H9 (cell line): Measurements from ENCODE around the gene PDGFB. TPM values are rescaled to one million over a fixed set of nuclear protein-coding genes. Genes with fewer than 3 reads are reported as not detected.
A peak's percentile ranks its signal among the peaks of the same experiment; 100 is the strongest.

Experiments
- DNase-seq: peaks from one replicate; pipeline ENCODE4 v3.0.0-alpha.2; 2017
- H2AFZ ChIP-seq: one replicate; pipeline ENCODE4 v1.6.1; 2013; ENCODE audit warnings: mild to moderate bottlenecking, low read length, control low read depth, moderate library complexity
- H2AK5ac ChIP-seq: 2 replicates; pipeline ENCODE4 v1.6.1; 2013; ENCODE audit warnings: low read length, control low read depth, mixed read lengths; ENCODE audit not compliant: insufficient read length
- H2BK120ac ChIP-seq: one replicate; pipeline ENCODE4 v1.6.1; 2013; ENCODE audit warnings: low read depth, mild to moderate bottlenecking, low read length, control low read depth, inconsistent platforms; ENCODE audit not compliant: poor library complexity, severe bottlenecking
- H2BK12ac ChIP-seq: 2 replicates; pipeline ENCODE4 v1.6.1; 2013; ENCODE audit warnings: low read length, control low read depth, mixed read lengths, low read depth; ENCODE audit not compliant: insufficient read length
- H2BK15ac ChIP-seq: 2 replicates; pipeline ENCODE4 v1.6.1; 2013; ENCODE audit warnings: low read depth, low read length, control low read depth
- H2BK20ac ChIP-seq: one replicate; pipeline ENCODE4 v1.6.1; 2013; ENCODE audit warnings: low read depth, mild to moderate bottlenecking, low read length, control low read depth, inconsistent platforms; ENCODE audit not compliant: poor library complexity, severe bottlenecking
- H2BK5ac ChIP-seq: 2 replicates; pipeline ENCODE4 v1.6.1; 2013; ENCODE audit warnings: low read length, control low read depth, mixed read lengths; ENCODE audit not compliant: insufficient read length
- H3K14ac ChIP-seq: 2 replicates; pipeline ENCODE4 v1.6.1; 2013; ENCODE audit warnings: low read length, control low read depth; ENCODE audit not compliant: insufficient read depth
- H3K18ac ChIP-seq: 2 replicates; pipeline ENCODE4 v1.6.1; 2013; ENCODE audit warnings: low read depth, mild to moderate bottlenecking, mixed read lengths, low read length, control low read depth; ENCODE audit not compliant: insufficient read length
- H3K23ac ChIP-seq: 2 replicates; pipeline ENCODE4 v1.6.1; 2013; ENCODE audit warnings: low read length, control low read depth, mixed read lengths, low read depth; ENCODE audit not compliant: insufficient read length
- H3K23me2 ChIP-seq: 2 replicates; pipeline ENCODE4 v1.6.1; 2013; ENCODE audit warnings: low read depth, mild to moderate bottlenecking, mixed read lengths, low read length, control low read depth; ENCODE audit not compliant: insufficient read length, poor library complexity, severe bottlenecking
- H3K27ac ChIP-seq: 2 replicates; pipeline ENCODE4 v1.5.1; 2013; ENCODE audit warnings: low read length, control low read depth, mixed read lengths, low read depth; ENCODE audit not compliant: insufficient read length
- H3K27me3 ChIP-seq: 2 replicates; pipeline ENCODE4 v1.6.1; 2013; ENCODE audit warnings: low read length, control low read depth, inconsistent platforms; ENCODE audit not compliant: insufficient read depth
- H3K4ac ChIP-seq: 2 replicates; pipeline ENCODE4 v1.6.1; 2013; ENCODE audit warnings: low read depth, mild to moderate bottlenecking, control low read depth, inconsistent platforms, low read length, moderate library complexity
- H3K4me1 ChIP-seq: 2 replicates; pipeline ENCODE4 v1.6.1; 2013; ENCODE audit warnings: low read length, control low read depth, inconsistent platforms; ENCODE audit not compliant: insufficient read depth
- H3K4me2 ChIP-seq: 2 replicates; pipeline ENCODE4 v1.6.1; 2013; ENCODE audit warnings: low read length, control low read depth, mixed read lengths; ENCODE audit not compliant: insufficient read length, insufficient read depth
- H3K56ac ChIP-seq: 2 replicates; pipeline ENCODE4 v1.6.1; 2013; ENCODE audit warnings: low read depth, mild to moderate bottlenecking, mixed read lengths, low read length, control low read depth; ENCODE audit not compliant: insufficient read length
- H3K79me1 ChIP-seq: 2 replicates; pipeline ENCODE4 v1.6.1; 2013; ENCODE audit warnings: low read depth, mild to moderate bottlenecking, moderate library complexity, low read length, control low read depth, inconsistent platforms; ENCODE audit not compliant: insufficient read depth, poor library complexity, severe bottlenecking
- H3K79me2 ChIP-seq: 2 replicates; pipeline ENCODE4 v1.6.1; 2013; ENCODE audit warnings: low read length, control low read depth, inconsistent platforms; ENCODE audit not compliant: insufficient read depth
- H3K9ac ChIP-seq: 2 replicates; pipeline ENCODE4 v1.6.1; 2013; ENCODE audit warnings: low read length, control low read depth, mixed read lengths; ENCODE audit not compliant: insufficient read length; ENCODE audit errors: extremely low read depth
- H3K9me3 ChIP-seq: one replicate; pipeline ENCODE4 v1.6.1; 2013; ENCODE audit warnings: low read depth, low read length, inconsistent platforms; ENCODE audit not compliant: control insufficient read depth
- H3T11ph ChIP-seq: one replicate; pipeline ENCODE4 v1.6.1; 2013; ENCODE audit warnings: mild to moderate bottlenecking, low read length, control low read depth, inconsistent platforms
- H4K20me1 ChIP-seq: one replicate; pipeline ENCODE4 v1.6.1; 2013; ENCODE audit not compliant: control insufficient read depth, insufficient read length, insufficient read depth
- H4K5ac ChIP-seq: 2 replicates; pipeline ENCODE4 v1.6.1; 2013; ENCODE audit warnings: low read depth, mild to moderate bottlenecking, mixed read lengths, low read length, control low read depth; ENCODE audit not compliant: insufficient read length
- H4K8ac ChIP-seq: replicated peaks from 2 replicates; pipeline ENCODE4 v1.6.1; 2013; ENCODE audit warnings: low read length, control low read depth, mixed read lengths, low read depth; ENCODE audit not compliant: insufficient read length
- H4K91ac ChIP-seq: 2 replicates; pipeline ENCODE4 v1.6.1; 2013; ENCODE audit warnings: low read depth, mild to moderate bottlenecking, moderate library complexity, mixed read lengths, low read length, control low read depth; ENCODE audit not compliant: insufficient read length
- H3K27ac Mint-ChIP-seq, 3 experiments: 2 replicates in 2 of 3; 3 replicates in 1 of 3; pipeline ENCODE4 v1.8.0; 2020 to 2021; ENCODE audit warnings: mixed read lengths in 3 of 3, mild to moderate bottlenecking in 1 of 3, moderate library complexity in 1 of 3
- H3K27me3 Mint-ChIP-seq: 2 replicates; pipeline ENCODE4 v1.8.0; 2021; ENCODE audit warnings: low read depth, mild to moderate bottlenecking, moderate library complexity, mixed read lengths
- H3K36me3 Mint-ChIP-seq, 3 experiments: 2 replicates in 2 of 3; 3 replicates in 1 of 3; pipeline ENCODE4 v1.8.0; 2020 to 2021; ENCODE audit warnings: low read depth in 3 of 3, mixed read lengths in 3 of 3; ENCODE audit not compliant: insufficient read depth in 1 of 3
- H3K4me1 Mint-ChIP-seq, 2 experiments: 2 replicates each; pipeline ENCODE4 v1.8.0; 2020; ENCODE audit warnings: mixed read lengths in 2 of 2
- H3K4me3 Mint-ChIP-seq, 2 experiments: 2 replicates in 1 of 2; 3 replicates in 1 of 2; pipeline ENCODE4 v1.8.0; 2020 to 2021; ENCODE audit warnings: mild to moderate bottlenecking in 2 of 2, mixed read lengths in 2 of 2, moderate library complexity in 1 of 2
- H3K9me3 Mint-ChIP-seq, 2 experiments: 2 replicates in 1 of 2; 3 replicates in 1 of 2; pipeline ENCODE4 v1.8.0; 2020; ENCODE audit warnings: mild to moderate bottlenecking in 2 of 2, mixed read lengths in 2 of 2, moderate library complexity in 1 of 2
- CTCF ChIP-seq: fragments of 200-600 bp; sonication (generic); conservative IDR thresholded peaks from 3 replicates; pipeline ENCODE4 v1.8.0; 2021; ENCODE audit warnings: antibody characterized with exemption, mild to moderate bottlenecking
- WGBS: extraction: QIAGEN DNeasy Blood & Tissue Kit; methylation state at CpG from one replicate; pipeline ENCODE4 v1.1.7; 2013; ENCODE audit warnings: missing lambda C conversion rate, low lambda C conversion rate, mixed read lengths; ENCODE audit not compliant: insufficient read length; ENCODE audit errors: extremely low coverage; 5-methylcytosine and 5-hydroxymethylcytosine counted together
- total RNA-seq: library from RNA; stranded (reverse); gene quantifications from 2 replicates; pipeline ENCODE4 v1.2.1, GENCODE V29; 2021

PDGFB gene
- total RNA-seq, 1 experiment from 2014 or later, result 6.1 TPM

GRCh38 chr22:39215070-39215396, 29.7 kb downstream of the PDGFB start:
- Histone ChIP-seq H4K5ac (no peak overlapping the region), H4K20me1 (no peaks in the 10 kb centered on the region), H3K23me2 (no peaks in the 10 kb centered on the region), H2AFZ (no peak overlapping the region), H2AK5ac (no peak overlapping the region), H2BK12ac (no peak overlapping the region), H2BK15ac (no peak overlapping the region), H2BK20ac (no peak overlapping the region), H2BK120ac (no peak overlapping the region), H3K23ac (no peak overlapping the region), H3K79me1 (no peaks in the 10 kb centered on the region), H3K56ac (peak overlapping the region; percentile 78), H3K9me3 (no peaks in the 10 kb centered on the region), H4K8ac (no peak overlapping the region), H3K4me2 (no peak overlapping the region), H3K79me2 (no peaks in the 10 kb centered on the region), H3K27ac (peak overlapping the region; percentile 94), H4K91ac (no peak overlapping the region), H3K27me3 (no peaks in the 10 kb centered on the region), H3K4ac (no peak overlapping the region), H3K18ac (no peak overlapping the region), H3K14ac (no peak overlapping the region), H3T11ph (no peak overlapping the region), H3K9ac (peak overlapping the region; percentile 21), H3K4me1 (peaks cover 15% of the 10 kb centered on the region; the same call in 1 of the 2 replicates), H2BK5ac (peak overlapping the region; percentile 71)
- no CpG with 5 or more reads among the region's 6 CpGs for WGBS
- Mint-ChIP-seq H3K4me3 (no peak overlapping the region), H3K27me3 (peaks cover under 1% of the 10 kb centered on the region), H3K36me3 (peaks cover 0 to 6% (median 1%) of the 10 kb centered on the region in 3 experiments; a peak in 3 of 7 replicates), H3K4me1 (peaks cover 39 to 40% of the 10 kb centered on the region in 2 experiments), H3K9me3 (peaks cover 10 to 13% of the 10 kb centered on the region in 2 experiments), H3K27ac (peak overlapping the region in 1 of 3 experiments; percentile 96; a peak in 2 of 7 replicates)
- TF ChIP-seq CTCF, result no peak
- DNase-seq, result no peak
